NCI-H1417 (cell line): ENCODE measurements around the gene TLCD1.

ENCODE experiments used
- DNase-seq, 3 experiments: peaks; one replicate each; lab custom pipeline; 2025; lab: John Stamatoyannopoulos, UW

Gene TLCD1

DNA sequence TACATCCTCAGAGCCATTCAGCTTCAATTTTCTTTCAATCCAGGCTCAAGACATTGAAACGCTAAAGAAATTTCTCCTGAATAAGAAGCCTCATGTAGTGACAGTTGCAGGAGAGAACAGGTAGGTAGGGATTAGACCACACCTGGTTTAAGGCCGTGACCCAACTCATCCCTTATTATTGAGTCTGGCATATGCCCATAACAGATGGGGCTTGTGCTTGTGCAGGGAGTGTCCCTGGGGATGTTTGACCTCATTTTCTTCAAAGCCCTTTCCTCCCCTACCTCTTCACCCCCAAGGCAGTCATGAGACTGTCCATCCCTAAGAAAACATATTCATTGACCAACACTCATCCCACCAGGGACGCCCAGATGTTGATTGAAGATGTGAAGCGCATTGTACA is 39.7 kb downstream of the TLCD1 start:
- DNase-seq: no peak

DNA sequence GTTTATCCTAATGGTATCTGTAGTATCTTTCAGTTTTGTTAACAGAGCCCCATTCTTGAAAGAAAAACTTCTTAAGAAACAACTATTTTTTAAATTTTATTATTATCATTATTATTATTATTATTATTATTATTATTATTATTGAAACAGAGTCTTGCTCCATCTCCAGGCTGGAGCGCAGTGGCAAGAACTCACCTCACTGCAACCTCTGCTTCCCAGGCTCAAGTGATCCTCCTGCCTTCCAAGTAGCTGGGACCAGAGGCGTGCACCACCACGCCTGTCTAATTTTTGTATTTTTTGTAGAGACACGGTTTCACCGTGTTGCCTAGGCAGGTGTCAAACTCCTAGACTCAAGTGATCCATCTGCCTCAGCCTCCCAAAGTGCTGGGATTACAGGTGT is 40.7 kb downstream of the TLCD1 start:
- no peak for DNase-seq

DNA sequence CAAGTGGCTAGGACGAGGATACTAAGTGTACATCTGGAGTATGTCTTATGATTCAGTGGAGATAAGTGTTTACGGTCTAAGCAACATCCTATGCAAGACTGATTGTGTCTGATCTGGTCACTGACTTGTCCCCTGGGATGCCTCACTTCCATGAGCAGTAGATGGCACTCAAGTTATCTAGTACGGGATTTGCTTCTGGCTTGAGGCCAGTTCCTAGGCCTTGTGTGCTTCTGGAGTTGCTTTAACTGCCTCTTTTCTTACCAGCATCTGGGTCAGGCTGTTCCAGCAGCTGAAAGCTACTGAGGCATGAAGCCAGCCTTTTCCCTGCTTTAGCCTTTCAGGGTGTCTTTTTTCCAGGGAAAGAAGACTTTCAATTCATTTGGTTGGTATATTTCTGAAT is 41.1 kb downstream of the TLCD1 start:
- peak in 2 of 3 experiments; percentile 49 to 97 for DNase-seq

GRCh38 chr17:28682655-28683054 is 43.4 kb downstream of the TLCD1 start:
- no peak for DNase-seq

DNA sequence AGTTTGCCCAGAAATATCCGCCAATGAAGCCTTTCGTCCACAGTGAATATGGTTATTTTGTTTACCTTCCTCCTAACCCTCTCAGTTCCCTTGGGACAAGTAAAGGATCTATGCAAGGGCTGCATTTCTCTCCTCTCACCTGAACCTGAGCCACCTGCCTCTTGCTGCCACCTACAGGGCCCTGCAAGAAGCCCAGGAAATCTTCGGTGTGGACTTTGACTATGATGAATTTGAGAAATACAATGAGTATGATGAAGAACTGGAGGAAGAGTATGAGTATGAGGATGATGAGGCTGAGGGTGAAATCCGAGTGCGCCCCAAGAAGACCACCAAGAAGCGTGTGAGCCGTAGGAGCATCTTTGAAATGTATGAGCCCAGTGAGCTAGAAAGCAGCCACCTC is 50.1 kb downstream of the TLCD1 start:
- DNase-seq: peak in 2 of 3 experiments; percentile 16 to 53

DNA sequence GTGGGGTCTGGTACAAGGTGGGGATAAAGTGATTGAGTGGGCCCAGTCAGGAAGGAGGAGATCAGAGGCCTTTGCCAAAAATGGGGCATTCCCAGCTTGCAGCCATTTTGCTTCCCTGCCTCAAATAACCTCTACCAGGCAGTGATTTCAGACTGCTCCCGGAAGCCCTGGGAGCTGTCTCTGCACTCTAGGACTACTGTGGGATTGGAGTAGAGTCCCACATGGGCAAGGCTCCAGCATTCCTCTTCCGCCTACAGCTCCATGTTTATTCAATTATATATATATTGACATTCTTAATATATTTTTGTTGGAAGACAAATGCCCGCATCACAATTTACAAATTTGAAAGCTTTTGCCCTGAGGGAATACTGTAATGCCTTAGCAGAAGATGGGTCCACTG is 50.5 kb downstream of the TLCD1 start:
- no peak for DNase-seq
